OCI-LY3 (cell line): ENCODE data around the gene SRP68.

Experiments used
- EZH2phosphoT487 ChIP-seq: fragments of 200-600 bp; shearing (Covaris generic); IDR thresholded peaks from 2 replicates; pipeline ENCODE4 v1.6.1; 2018; ENCODE audit warnings: antibody characterized with exemption, mixed run types, low read depth
- TF ChIP-seq, protein P1 (sequence below): fragments of 200-600, 300-600 bp; sonication (generic); IDR thresholded peaks from 2 replicates; pipeline ENCODE4 v1.5.1; 2014; ENCODE audit warnings: antibody characterized with exemption, low read length, low read depth

DNA sequence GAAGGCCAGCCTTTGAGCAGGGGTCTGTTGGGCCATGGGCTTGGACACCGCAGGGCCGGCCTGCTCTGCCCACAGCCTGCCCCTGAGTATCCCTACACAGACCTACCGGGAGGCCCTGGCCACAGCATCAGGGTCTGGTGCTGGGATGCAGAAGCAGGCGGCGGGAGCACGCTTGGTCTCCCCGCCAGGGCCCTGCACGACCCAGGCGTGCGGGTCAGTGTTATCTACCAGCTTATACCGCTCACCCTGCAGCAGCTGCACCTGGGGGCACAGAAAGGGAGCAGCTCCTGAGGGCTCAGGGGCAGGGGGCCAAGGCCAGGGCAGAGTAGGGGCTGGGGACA, 54.0 kb downstream of the SRP68 start:
- TF ChIP-seq, protein P1, sequence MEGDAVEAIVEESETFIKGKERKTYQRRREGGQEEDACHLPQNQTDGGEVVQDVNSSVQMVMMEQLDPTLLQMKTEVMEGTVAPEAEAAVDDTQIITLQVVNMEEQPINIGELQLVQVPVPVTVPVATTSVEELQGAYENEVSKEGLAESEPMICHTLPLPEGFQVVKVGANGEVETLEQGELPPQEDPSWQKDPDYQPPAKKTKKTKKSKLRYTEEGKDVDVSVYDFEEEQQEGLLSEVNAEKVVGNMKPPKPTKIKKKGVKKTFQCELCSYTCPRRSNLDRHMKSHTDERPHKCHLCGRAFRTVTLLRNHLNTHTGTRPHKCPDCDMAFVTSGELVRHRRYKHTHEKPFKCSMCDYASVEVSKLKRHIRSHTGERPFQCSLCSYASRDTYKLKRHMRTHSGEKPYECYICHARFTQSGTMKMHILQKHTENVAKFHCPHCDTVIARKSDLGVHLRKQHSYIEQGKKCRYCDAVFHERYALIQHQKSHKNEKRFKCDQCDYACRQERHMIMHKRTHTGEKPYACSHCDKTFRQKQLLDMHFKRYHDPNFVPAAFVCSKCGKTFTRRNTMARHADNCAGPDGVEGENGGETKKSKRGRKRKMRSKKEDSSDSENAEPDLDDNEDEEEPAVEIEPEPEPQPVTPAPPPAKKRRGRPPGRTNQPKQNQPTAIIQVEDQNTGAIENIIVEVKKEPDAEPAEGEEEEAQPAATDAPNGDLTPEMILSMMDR: no peak
- TF ChIP-seq EZH2phosphoT487: no peak
